DMS114 treated with DMSO at 0.1 percent for 48 hours (cell line): ENCODE data around the gene GPR35.

ENCODE experiments used
- DNase-seq: peaks from one replicate; lab custom pipeline; 2025; ENCODE audit not compliant: unreplicated experiment; lab: John Stamatoyannopoulos, UW

Gene GPR35

DNA sequence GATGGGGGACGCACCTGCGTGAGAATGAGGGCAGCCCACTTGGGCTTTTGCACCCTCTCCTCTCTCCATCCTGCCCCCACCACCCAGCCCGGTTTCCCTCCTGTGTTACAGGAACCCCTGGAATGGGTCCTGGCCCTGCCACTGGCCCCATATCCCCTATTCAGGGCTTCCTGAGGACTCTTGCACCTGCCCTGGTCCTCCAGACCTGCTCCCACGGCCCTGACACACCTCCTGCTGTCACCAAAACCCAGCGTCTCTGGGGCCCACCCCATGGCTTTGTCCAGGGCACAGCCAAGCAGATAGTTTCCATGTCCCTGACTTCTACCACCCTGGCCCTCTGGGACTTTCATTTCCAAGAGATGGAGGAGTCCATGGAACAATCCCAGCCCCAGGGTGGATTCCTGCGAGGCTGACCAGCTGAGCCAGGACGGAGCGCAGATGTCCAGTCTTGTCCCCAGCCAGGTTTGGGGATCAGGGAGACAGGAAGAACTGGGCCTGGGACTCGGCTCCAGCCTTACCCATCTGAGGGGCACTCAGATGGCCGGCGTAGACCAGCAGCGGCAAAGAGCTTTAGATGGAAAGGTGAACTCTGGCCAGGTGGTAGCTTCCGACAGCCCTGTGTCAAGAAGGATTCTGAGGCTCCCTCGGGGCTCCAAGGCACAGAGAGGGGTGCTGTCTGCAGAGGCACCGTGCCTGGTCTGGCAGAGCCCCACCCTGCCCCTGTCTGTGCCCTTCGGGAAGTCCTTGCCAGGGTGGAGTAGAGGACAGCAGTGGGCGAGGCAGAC lies 12.0 kb downstream of the GPR35 start:
- DNase-seq = no peak

DNA sequence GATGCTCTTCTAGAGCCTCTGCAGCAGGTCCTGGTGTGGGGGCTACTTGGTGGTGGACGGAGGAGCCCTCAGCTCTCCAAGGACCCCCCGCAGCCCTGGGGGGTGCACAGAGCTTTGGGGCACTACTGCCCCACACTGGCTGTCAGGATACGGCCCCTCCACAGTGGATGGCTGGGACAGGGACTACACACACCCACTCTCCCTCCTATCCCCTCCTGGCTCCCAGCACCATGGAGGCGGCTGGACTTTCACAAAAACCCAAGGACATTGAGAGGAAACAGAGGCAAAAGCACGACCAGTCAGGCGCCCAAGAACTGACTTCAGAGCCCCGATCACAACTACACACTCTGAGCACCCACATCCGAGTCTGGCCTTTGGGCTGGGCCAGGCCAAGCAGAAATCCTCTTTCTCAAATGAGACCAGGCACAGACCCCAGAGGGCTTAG lies 12.6 kb downstream of the GPR35 start:
- no peak for DNase-seq

DNA sequence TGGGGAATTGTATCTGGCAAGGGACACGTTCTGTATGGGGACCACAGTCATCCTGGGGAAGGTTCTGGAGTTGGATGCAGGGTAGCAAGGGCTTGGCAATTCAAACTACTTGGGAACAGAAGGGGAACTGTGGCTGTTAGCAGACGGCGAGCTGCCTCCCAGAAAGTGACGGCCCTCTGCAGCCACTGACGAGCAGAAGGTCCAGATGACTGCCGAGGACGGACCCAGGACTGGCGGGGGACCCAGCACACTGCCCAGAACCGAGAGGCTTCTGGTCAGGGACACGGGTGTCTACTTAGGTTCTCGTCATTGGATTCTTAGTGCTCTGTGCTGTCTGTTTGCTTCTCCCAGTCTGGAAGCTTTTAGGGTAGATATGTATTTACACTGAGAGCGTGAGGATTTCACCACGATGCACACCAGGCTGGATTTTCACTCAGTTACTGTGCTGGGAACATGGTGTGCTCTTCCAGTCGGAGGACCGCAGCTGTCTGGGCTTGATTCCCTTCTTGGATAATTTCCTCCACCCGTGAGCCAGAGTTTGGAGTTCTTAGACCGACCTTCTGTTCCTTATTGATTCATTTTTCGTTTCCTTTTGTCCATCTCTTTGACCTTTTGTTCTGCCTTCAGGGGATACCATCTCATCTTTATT lies 13.4 kb downstream of the GPR35 start:
- no peak for DNase-seq

DNA sequence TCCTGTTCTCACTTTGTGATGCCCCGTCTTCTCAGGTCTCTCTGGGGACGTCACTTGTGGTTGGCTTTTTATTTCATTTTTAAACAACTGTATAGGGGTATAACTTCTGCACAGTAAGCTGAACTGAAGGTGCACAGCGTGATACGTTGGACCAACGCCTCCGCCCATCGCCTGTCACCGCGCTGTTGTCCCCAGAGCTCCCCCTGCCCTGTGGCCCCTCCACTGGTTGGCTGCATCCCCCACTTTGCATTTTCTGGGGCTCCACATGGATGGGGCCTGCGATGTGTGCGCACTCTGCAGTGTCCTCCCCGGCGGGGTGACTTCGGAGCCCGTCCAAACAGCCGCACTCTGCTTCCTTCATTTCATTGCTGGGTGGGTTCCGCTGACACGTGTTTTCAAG lies 14.3 kb downstream of the GPR35 start:
- DNase-seq = no peak

DNA sequence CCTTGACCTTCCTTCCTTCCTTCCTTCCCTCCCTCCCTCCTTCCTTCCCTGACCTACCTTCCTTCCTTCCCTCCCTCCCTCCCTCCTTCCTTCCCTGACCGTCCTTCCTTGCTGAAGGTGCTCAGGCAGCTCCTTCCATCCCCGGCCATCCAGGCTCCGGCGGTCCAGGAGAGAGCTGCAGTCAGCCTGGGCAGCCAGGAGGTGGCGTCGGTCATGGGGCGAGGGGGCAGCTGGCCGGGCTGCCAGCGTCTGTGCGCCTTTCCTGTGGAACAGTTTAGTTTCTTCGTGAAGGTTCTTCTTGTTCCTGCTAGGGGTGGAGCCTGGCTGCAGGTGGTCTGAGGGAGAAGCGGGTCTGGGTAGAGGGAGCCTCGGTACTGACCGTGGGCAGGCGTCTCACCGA lies 15.7 kb downstream of the GPR35 start:
- no peak for DNase-seq

DNA sequence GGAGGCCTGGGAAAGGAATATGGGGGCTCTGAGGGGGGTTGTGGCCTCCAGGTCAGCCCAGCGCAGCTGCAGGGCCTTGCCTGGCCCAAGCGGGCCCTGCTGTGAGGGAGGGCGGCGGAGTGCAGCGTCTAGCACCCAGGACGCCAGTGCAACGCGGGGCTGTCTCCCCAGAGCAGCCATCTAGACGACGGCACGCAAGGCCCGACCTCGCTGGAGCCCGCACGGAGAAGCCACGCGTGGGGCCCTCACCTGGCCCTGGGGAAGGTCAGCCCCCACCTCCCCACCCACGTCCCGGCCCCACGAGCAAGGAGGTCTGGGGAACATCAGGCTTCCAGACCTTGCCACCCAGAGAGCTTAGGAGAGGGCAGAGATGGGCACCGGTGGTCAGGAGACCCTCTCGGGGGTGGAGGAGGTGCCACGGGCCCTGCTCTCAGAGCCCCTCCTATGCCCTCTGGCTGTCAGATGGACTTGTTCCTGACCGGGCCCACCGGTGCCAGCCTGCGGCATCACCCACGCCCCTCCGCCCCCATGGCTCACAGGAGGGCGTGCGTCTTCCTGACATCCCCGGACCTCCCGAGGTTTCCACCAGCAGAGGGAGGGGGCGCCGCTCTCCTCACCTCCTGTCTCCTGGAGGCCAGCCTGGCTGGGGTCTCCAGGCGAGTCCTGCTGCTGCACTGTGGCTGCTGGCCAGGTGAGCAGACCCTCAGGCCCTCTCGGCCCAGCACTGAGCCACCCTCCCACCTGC lies 17.0 kb downstream of the GPR35 start:
- no peak for DNase-seq

DNA sequence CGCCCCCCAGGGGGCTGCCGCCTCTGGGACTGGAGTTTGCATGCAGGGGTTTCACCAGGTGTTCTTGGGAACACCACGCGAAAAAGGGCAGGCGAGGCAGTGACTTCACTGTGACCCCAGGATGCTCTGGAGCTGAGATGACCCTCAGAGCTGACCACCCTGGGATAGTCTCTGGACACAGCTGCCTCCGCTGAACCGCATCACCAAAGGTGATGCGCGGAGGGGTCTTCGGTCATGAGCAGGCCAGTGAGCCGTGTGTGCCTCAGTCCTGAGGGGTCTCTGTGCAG lies 17.5 kb downstream of the GPR35 start:
- no peak for DNase-seq

DNA sequence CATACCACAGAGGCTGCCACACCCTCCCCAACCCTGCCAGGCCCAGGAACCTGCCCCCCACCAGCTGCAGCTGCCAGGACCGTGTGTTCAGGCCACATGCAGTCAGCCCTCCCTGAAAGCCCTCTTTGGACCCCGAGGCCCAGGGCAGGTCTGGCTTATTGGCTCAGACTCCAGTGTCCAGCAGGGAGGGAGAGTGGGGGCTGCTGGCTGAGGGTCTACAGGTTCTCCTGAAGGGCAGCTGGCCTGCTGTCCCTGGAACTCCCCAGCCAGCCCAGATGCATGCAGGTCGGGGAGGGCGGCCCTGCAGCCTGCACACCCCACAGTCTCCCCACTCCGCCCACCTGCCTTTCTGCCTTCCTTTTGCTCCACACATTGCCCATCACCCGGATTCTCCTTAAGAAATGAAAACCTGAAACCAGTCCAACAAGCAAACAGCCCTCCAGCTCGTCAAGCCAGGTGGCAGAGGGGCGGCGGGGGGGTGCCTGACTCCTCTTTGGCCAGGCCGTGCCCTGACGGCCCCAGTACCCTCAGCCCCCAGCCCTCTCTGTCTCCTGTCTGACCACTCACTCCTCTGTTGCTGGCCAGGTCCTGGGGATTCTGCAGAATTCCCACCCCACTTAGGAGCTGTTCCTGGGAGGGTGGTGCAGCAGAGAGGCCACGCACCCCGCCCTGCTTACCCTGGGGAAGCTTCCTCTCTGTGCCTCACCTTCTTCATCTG lies 18.0 kb downstream of the GPR35 start:
- no peak for DNase-seq

DNA sequence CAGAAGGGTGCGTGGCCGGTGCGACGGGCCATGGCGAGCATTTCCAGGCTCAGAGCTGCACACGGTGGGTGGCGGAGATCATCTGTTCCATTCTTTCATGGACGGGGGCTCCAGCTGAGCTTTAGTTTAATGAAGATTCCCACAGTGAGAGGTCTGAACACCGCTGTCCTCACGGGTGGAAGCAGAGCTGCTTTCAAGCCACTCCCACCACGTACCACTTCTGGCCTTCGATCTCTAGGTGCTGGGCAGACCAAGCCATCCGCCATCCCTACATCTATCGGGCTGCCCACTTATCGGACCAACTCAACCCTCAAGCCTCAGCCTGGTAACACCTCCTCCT lies 18.5 kb downstream of the GPR35 start:
- no peak for DNase-seq

DNA sequence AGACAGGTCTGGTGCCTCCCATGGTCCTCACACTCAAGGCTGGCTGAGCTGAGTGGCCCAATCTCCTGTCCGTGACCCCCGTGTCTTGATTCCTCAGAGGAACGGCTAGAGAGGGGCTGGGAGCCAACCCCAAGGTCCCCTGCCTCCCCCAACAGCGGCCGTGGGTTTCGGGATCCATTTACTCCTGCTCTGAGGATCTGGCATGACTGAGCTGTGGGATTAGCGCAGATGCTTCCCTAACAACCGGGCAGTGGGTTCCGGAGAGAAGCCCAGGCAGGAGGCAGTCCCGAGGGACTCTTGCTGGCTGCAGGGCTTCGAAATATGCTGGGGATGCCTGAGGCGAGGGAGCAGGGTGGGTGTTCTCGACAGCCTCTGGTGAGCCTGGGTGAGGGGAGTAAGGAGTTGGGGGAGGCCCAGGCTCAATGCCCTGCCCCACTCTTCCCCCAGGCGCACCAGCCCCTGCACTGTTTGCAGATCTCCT lies 18.9 kb downstream of the GPR35 start:
- DNase-seq = no peak

DNA sequence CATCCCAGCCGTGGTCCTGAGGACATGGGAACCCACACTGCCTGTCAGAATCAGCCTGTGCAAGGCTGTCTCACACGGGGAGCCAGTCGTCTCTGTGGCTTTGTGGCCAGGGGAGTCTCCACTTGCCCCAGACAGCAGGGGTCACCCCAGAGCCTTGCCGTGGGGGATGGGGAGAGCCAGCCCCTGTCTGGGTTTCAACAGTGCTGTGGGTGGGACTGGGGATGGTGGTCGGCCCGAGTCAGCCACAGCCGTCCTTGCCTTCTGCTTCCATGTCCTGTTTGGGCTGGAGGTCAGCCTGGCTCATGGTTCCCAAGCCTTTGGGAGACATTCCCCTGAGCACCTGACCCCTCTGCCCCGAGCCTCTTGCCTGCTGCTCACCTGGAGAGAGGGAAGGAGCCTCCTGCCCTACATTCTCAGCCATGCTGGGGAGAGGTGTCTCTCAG lies 19.6 kb downstream of the GPR35 start:
- no peak for DNase-seq

DNA sequence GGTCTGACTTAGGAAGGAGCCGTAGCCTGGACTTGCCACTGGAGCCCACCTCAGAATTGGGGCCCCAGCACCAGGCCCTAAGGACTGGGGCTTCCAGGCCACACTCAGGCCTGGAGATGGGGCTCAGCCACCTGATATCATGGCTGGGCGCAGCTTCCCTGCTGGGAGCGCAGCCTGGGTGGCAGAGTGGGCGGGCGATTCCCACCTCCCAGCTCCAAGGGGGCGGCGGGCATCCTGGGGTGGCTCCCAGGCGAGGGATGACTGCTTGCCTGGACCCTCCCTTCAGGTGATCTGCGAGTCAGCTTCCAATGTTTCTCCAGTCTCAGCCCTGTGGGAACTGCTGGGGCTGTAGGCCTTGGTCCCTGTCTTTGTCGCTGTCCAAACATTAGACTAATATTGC lies 20.1 kb downstream of the GPR35 start:
- DNase-seq = no peak

DNA sequence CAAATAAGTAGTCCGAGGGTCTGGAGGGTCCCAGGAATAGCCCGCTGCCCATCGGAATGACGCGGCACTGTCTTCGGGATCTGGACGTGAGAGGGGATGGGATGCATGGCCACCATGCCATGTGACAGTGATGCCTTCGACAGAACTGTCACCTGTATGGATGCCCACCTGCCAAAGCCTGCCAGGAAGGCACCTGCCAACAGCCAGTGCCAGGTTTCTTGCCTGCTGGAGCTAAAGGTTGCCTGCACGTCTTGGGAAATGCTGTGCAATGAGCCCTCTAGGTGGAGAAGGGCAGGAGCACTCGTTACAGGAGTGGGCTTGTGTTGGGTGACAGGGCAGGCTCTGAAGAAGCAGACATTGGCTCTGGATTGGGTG lies 20.5 kb downstream of the GPR35 start:
- no peak for DNase-seq

DNA sequence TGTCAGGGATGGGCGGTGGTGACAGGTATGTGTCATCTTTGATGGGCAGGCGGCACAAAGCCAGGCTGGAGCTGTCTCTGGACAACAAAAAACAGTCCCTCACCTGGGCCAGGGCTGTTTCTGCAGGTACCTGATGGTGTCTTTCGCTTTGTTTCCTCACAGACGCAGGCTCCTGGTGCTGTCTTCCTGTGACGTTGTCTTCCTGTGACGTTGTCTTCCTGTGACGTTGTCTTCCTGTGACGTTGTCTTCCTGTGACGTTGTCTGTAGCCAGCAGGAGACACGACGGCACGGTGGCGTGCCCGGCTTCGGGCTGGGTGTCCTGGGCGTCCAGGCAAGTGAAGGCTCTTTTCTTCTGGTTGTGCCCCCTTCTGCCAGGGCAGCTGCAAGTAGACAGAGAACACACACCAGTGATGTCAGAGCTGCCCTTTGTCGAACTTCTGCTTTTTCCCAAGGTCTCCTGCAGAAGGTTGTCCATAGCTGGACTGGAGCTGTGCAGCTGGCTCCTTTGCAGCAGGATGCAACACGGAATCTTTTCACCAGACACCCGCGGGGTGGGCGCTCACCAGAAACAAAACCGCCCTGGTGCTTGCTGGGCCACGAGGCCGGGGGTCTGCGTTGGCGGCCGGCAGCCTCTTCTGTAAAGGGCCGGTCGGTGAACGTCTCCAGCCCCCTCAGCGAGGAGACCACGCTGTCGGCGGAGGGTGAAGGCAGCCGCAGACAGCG lies 21.1 kb downstream of the GPR35 start:
- no peak for DNase-seq

DNA sequence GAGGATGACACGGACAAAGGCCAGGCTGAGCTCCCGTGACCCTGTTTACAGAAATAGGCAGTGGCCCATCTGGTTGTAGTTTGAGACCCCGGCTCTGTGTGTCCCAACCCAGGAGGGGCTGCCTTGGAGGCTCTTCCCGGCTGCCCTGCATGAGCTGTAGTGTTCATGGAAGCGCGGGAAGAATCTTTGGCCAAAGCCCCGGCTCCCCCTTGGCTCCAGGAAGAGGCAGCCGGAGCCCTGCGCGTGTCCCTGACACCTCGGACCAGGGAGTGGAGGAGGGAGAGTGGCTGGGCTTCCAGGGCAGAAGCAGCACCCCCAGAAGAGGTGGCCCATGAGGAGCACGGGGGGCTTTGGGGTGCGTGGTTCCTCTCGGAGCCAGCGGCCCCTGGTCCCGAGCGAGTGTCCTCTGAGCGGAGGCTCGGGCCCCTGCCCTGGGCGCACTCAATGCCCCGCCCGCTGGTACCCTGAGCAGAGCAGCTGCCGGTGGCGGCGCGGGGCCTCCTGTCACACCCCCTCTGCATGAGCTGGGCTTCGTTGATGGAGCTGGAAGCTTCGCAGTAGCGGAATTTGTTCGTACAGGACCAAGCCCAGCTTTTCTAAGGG lies 21.7 kb downstream of the GPR35 start:
- no peak for DNase-seq

DNA sequence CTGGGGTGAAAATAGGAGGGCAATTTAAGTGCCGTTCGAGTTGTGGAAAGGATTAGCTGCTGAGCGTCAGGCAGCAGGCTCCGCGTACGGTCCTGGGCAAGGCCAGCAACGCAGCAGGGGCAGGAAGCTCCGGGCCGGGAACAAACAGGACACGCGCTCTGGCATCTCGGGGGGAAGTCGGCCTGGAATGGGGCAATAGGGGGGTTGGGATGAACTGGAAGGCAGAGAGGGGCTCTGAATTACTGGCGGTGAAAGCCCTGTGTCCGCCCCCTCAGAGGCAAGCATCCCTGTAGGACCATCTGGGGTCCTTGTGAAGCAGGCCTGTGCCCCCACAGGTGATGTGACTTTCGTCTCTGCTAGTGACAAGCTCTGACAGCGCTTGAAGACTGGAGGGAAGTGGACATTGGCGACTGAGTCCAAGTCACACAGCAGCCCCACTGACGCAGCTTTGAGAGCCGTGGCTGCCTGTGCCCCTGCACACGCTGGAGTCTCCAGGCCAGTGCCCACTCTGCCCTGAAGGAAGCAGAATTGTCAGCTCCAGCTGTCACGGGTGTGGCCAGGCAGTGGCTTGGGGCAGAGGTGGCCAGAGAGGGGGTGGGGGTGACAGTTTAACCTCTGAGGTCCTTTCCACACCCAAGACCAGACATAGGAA lies 22.3 kb downstream of the GPR35 start:
- DNase-seq = no peak

DNA sequence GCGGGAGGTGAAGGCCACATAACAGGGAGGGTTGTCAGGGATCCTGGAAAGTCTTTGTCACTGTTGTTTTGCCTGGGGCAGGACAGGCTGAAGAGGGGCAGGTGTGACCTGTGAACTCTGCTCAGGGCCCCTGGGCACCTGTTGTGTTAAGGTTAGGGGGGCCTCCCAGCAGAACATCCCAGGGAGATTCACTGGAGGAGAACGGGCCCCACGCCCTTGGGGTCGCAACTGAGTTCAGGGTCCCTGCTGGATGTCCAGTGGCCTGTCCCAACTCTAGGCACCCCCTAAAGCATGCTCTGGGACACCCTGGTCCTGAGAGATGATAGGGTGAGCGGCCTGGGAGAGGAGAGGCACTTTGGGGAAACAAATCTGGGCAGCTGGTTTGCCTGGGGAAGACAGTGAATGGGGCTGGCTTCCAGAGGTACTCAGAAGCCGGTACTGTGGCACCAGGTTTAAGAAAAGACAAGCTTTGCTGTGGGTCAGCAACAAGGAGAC lies 22.9 kb downstream of the GPR35 start:
- DNase-seq = no peak

DNA sequence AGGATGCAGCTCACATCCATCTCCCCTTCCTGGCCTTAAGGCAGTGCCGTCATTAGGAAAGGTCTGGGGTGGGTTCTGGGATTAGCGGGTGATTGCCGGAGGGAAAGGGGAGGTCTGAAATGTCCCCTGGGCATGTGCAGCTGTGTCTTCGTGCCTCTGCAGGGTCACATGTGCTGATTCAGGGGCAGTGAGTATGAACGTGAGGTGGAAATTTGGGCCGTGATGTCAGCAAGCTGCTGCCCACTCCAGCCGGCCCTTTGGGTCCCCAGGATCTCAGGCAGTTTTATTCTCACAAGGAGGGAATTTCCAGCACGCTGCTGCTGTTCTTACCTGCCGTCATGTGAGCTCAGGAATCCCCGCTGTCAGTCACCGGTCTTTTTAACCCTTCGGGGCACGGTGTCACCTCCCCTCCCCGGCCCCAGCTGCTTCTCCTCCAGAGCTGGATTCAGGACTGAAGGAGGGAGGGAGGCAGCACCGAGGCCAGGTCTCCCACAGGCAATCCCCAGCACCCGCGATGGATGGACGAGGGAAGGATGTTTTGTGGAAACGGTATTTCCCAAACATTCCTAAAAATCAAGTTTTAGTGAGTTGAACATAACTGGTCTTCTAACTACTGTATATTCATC lies 23.5 kb downstream of the GPR35 start:
- DNase-seq = no peak

DNA sequence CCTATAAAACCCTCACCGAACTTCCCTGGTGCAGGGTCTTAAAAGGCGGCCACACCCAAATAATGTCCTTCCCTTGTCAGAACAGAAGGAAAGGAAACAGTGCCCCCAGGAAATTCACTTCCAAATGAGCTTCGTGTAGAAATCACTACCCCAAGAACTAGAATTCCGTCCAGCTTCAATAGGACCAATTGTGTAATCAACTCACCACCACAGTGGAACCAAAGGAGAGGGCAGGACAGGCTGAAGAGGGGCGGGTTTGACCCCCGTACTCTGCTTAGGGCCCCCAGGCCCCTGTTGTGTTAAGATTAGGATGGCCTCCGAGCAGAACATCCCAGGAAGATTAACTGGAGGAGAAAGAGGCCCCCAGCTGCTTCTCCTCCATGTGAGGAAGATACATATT lies 24.1 kb downstream of the GPR35 start:
- DNase-seq = no peak
